HuH-7.5 (cell line): ENCODE results near the gene BIRC5.

Source experiments
- DNase-seq: peaks from one replicate; pipeline ENCODE4 v3.0.0; 2011; ENCODE audit warnings: low spot score

Gene BIRC5

GRCh38 chr17:78184351-78184750, 29.7 kb upstream of the BIRC5 start:
- no peak for DNase-seq

DNA sequence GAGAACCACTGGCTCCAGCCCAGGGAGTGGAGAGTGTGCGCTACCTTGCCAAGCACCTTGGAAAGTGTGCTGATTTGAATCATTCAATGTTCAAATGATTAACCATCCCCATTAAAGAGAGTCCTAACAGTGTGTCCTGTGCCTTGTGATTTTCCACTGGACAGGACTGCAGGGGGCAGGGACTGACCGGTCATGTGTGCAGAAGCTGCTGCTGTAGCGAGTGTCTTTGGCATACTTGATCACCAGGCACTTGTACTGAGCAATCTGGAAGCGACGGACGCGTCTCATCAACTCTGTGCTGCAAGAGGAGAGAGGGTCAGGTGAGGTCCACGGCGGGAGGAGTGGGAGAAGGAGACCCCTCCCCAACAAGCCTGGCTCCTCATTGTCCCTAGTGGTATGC, 29.2 kb upstream of the BIRC5 start:
- no peak for DNase-seq

DNA sequence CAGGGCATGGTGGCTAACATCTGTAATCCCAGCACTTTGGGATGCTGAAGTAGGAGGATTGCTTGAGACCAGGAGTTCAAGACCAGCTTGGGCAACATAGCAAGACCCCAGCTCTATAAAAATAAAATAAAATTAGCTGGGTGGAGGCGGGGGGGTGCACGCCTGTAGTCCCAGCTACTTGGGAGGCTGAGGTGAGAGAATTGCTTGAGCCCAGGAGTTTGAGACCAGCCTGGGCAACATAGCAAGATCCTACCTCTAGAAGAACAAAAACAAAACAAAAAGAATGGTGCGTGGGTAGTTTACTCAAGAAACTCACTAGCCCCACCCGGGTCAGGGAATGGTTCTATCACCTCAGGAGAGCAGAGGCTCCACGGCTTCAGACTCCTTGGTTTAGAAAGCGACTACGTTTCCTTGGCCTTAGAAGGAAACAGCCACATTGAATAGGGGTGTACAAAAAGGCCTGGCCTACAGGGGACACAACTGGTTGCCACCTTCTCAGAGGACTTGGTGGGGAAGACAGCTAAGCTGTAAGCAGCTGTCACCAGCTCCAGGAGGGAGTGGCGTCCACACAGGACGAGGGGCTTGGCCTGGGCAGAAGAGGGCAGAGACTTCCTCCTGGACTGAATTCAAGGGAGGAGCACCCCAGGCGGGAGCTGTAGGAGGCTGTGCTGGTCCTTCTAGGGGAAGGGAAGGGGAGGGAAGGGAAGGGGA, 27.9 kb upstream of the BIRC5 start:
- no peak for DNase-seq

- peak; percentile 96 for DNase-seq
Observed at GRCh38 chr17:78186692-78187595, 27.1 kb upstream of the BIRC5 start, which contains the start of the genes AFMID and TK1. AFMID (plus strand) TSS chr17:78187362; CDS start chr17:78187371, 9 bp downstream. TK1 (minus strand) TSS chr17:78187052; CDS start chr17:78186994, 58 bp downstream.

GRCh38 chr17:78196716-78197115, 17.3 kb upstream of the BIRC5 start:
- DNase-seq, result no peak

GRCh38 chr17:78197147-78197832, 16.8 kb upstream of the BIRC5 start:
- DNase-seq, result no peak

GRCh38 chr17:78200451-78200850, 13.6 kb upstream of the BIRC5 start:
- DNase-seq, result no peak

DNA sequence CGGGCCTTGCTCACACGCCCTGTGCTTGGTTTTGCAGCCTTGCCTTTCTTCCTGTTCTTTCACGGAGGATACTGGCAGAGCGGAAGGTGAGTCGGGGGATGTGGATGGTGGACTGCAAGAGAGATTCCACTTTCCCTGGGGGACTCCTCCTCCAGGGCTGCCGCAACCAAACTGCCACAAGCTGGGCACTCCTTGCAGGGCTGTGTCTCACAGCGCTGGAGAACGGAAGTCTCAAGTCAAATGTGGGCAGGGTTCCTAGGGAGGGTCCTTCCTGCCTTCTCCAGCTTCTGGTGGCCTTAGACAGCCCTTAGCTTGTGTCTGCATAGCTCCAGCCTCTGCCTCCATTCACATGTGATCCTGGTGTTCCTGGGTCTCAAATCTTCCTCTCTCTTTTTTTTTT, 11.4 kb upstream of the BIRC5 start:
- no peak for DNase-seq

DNA sequence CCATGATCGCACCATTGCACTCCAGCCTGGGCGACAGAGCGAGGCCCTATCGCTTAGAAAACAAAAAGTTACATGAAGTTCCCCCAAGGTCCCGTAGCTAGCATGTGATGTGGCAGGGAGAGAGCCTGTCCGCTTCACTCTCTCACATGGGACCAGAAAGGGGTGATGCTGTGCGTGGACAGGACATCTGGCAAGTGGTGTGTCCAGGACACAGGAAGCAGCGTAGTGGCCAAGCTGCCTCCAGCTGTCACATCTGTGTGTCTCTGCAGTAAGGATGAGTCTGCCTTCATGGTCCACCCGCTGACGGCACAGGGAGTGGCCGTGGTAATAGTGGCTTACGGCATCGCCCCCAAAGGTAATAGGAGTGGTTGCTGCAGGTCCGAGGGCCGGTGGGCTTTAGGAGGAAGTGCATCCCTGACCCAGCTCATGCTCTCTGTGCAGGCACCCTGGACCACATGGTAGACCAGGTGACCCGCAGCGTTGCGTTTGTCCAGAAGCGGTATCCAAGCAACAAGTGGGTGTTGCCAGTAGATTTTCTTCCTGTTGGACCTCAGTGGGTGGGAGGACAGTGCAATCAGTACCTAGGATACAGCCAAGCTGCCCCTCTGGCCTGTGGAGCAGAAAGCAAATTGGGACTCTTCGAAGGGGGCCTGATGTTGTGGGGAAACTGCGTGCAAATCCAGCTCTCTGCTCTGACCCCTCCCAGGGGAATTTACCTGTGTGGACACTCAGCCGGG, 9.5 kb upstream of the BIRC5 start:
- DNase-seq, result no peak

DNA sequence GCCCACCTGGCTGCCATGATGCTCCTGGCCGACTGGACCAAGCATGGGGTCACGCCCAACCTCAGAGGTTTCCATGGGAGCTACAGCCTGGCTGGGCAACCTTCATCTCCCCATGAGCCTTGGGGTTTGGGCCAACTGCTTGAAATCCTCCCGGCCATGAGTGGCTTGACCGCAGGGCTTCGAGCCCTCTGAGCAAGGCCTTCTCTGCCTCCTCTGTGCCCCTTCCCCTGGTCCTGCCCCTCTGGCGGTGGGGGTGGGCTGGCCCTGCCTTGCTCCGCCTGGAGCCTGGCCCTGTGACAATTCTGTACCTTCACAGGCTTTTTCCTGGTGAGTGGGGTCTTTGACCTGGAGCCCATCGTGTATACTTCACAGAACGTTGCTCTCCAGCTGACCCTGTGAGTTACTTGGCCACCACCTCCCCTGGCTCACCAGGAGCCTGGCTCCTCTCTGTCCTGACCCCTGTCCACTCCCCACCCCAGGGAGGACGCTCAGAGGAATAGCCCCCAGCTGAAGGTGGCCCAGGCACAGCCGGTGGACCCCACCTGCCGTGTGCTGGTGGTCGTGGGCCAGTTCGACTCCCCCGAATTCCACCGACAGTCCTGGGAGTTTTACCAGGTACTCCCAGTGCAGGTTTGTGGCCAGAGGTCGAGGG, 8.8 kb upstream of the BIRC5 start:
- DNase-seq, result no peak

GRCh38 chr17:78206298-78206697, 7.8 kb upstream of the BIRC5 start:
- DNase-seq, result no peak

- DNase-seq, result no peak
Observed at GRCh38 chr17:78208486-78208885, 5.6 kb upstream of the BIRC5 start.

DNA sequence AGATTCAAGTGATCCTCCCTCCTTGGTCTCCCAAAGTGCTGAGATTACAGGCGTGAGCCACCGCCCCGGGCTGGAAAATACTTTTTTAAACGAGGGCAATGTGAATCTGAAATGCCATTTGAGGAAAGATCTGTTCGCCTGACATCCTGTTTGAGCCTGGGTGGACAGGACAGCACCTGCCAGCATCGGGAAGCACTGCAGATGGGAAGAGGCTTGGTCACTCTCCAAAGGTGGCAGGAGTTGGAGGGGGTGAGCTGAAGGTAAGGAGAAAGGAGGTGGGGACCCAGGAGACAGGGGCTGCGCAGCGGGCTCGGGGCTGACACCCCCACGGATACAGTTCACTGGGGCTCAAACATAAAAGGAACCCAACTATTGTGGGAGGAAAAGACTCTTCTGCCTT, 3.9 kb upstream of the BIRC5 start:
- DNase-seq, result no peak

- no peak for DNase-seq
Observed at GRCh38 chr17:78211032-78211431, 3.0 kb upstream of the BIRC5 start.

GRCh38 chr17:78214706-78215061, 631 bp downstream of the BIRC5 start:
- DNase-seq, result no peak

DNA sequence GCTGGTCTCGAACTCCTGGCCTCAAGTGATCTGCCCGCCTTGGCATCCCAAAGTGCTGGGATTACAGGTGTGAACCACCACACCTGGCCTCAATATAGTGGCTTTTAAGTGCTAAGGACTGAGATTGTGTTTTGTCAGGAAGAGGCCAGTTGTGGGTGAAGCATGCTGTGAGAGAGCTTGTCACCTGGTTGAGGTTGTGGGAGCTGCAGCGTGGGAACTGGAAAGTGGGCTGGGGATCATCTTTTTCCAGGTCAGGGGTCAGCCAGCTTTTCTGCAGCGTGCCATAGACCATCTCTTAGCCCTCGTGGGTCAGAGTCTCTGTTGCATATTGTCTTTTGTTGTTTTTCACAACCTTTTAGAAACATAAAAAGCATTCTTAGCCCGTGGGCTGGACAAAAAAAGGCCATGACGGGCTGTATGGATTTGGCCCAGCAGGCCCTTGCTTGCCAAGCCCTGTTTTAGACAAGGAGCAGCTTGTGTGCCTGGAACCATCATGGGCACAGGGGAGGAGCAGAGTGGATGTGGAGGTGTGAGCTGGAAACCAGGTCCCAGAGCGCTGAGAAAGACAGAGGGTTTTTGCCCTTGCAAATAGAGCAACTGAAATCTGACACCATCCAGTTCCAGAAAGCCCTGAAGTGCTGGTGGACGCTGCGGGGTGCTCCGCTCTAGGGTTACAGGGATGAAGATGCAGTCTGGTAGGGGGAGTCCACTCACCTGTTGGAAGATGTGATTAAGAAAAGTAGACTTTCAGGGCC, 5.5 kb downstream of the BIRC5 start:
- DNase-seq, result no peak

GRCh38 chr17:78223061-78223460, 9.0 kb downstream of the BIRC5 start:
- no peak for DNase-seq

DNA sequence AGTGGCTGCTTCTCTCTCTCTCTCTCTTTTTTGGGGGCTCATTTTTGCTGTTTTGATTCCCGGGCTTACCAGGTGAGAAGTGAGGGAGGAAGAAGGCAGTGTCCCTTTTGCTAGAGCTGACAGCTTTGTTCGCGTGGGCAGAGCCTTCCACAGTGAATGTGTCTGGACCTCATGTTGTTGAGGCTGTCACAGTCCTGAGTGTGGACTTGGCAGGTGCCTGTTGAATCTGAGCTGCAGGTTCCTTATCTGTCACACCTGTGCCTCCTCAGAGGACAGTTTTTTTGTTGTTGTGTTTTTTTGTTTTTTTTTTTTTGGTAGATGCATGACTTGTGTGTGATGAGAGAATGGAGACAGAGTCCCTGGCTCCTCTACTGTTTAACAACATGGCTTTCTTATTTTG, 9.7 kb downstream of the BIRC5 start:
- DNase-seq, result no peak

GRCh38 chr17:78224231-78225087, 10.4 kb downstream of the BIRC5 start:
- DNase-seq, result no peak
